Uterus (tissue), 4 donors: ENCODE measurements around the gene TSPO. TPM values are rescaled to one million over a fixed set of nuclear protein-coding genes. Genes with fewer than 3 reads are reported as not detected.

Source experiments
- DNase-seq, 2 donors: peaks; one replicate each; pipeline ENCODE4 v3.0.0-alpha.2; 2019 to 2020
- H3K27ac ChIP-seq, 2 donors: fragments of 200-600 bp; sonication (generic); 1 replicate in 1 of 2; 2 replicates in 1 of 2; pipeline ENCODE4 v1.5.1; 2016 to 2018
- H3K27me3 ChIP-seq, 2 donors: fragments of 200-600 bp; sonication (generic); one replicate each; pipeline ENCODE4 v1.5.1; 2018 to 2019; ENCODE audit warnings: control low read depth in 1 of 2
- H3K36me3 ChIP-seq, 2 donors: fragments of 200-600 bp; sonication (generic); one replicate each; pipeline ENCODE4 v1.5.1; 2019; ENCODE audit warnings: control low read depth in 1 of 2
- H3K4me1 ChIP-seq, 2 donors: fragments of 200-600 bp; sonication (generic); one replicate each; pipeline ENCODE4 v1.5.1; 2018 to 2019; ENCODE audit warnings: control low read depth in 1 of 2
- H3K4me3 ChIP-seq, 2 donors: fragments of 200-600 bp; sonication (generic); 1 replicate in 1 of 2; 2 replicates in 1 of 2; pipeline ENCODE4 v1.5.1; 2018 to 2019; ENCODE audit warnings: mild to moderate bottlenecking in 1 of 2
- H3K9me3 ChIP-seq, 2 donors: fragments of 200-600 bp; sonication (generic); one replicate each; pipeline ENCODE4 v1.5.1; 2019; ENCODE audit warnings: control low read depth in 1 of 2
- CTCF ChIP-seq, 4 experiments: fragments of 200-600 bp in 2 of 4; fragments of 450-650 bp in 2 of 4; sonication (generic) in 2 of 4; IDR thresholded peaks; one replicate each; pipeline ENCODE4 v1.5.1; 2016 to 2019; ENCODE audit warnings: antibody characterized with exemption in 4 of 4, mild to moderate bottlenecking in 2 of 4, moderate library complexity in 1 of 4
- POLR2A ChIP-seq, 2 donors: fragments of 450-650 bp; IDR thresholded peaks; one replicate each; pipeline ENCODE4 v1.6.1; 2016; ENCODE audit warnings: antibody characterized with exemption in 2 of 2, mild to moderate bottlenecking in 1 of 2, moderate library complexity in 1 of 2
- intact Hi-C: fragments of 100-400 bp; cut with DNase I; formaldehyde crosslinking; loops from one replicate; pipeline ENCODE4 v1.15.1; 2023; ENCODE audit warnings: low total_unique reads
- total RNA-seq, 4 donors: library from RNA; depleted of rRNA in 3 of 4; stranded (reverse); fragments of >200 nt in 3 of 4; gene quantifications; one replicate each; pipeline versions ENCODE4 v1.1.0 to v1.2.4, GENCODE V29; 2014 to 2023
- donor health status: DM: yes; HTN: yes; CAD: no.

The TSPO gene
- total RNA-seq, 4 donors from 2014 or later = 73.7 to 267 (median 148) TPM

GRCh38 chr22:43198126-43198525, 46.8 kb downstream of the TSPO start:
- Histone ChIP-seq H3K9me3 (no peaks in the 10 kb centered on the region), H3K36me3 (no peaks in the 10 kb centered on the region), H3K27ac (no peak overlapping the region), H3K4me3 (no peak overlapping the region), H3K27me3 (no peaks in the 10 kb centered on the region), H3K4me1 (no peaks in the 10 kb centered on the region)
- no peak for TF ChIP-seq POLR2A (IDR thresholded peaks at IDR 0.05)
- TF ChIP-seq CTCF (IDR thresholded peaks at IDR 0.05) = no peak
- DNase-seq = no peak
- intact Hi-C loops = no loop called here

DNA sequence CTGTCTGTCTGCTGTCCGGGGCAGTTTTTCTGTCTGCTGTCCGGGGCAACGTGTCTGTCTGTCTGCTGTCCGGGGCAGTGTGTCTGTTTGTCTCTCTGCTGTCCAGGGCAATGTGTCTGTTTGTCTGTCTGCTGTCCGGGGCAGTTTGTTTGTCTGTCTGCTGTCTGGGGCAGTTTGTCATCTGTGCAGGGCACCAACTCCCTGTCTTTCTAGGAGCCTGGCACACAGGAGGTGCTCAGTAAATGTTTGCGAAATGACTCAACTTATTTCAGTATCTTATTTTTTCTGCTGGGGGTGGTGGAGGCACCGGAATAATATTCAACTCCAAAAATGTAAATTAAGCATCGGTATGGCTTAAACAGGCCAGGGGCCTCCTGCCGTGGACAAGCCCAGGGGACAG, 47.6 kb downstream of the TSPO start:
- no peak for TF ChIP-seq POLR2A (IDR thresholded peaks at IDR 0.05)
- no peak for TF ChIP-seq CTCF (IDR thresholded peaks at IDR 0.05)
- H3K36me3 ChIP-seq = no peaks in the 10 kb centered on the region
- H3K4me3 ChIP-seq = no peak overlapping the region
- no peak for DNase-seq
- H3K4me1 ChIP-seq = no peaks in the 10 kb centered on the region
- no peaks in the 10 kb centered on the region for H3K27me3 ChIP-seq
- H3K9me3 ChIP-seq = no peaks in the 10 kb centered on the region
- intact Hi-C loops = no loop called here
- H3K27ac ChIP-seq = no peak overlapping the region

DNA sequence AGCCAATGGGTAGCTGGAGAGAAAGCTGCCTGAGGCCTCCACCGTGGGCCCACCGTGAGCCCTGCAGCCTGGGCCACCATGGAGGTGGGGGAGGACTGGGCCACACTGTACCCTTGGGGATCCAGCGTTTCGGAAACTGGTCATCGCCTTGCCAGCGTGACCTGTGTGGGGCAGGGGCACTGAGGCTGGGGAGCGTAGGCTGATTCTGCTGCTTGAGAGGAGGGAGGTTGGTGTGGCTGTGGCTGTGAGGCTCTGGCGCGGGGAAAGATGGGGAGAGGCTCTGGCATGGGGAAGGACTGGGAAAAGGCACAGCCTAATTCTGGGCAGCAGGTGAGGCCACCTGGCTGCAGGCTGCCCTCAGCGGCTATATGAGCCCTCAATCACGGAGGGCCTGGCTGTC, 48.2 kb downstream of the TSPO start:
- Histone ChIP-seq H3K4me1 (no peaks in the 10 kb centered on the region), H3K36me3 (no peaks in the 10 kb centered on the region), H3K27me3 (no peaks in the 10 kb centered on the region), H3K9me3 (no peaks in the 10 kb centered on the region), H3K27ac (no peak overlapping the region), H3K4me3 (no peak overlapping the region)
- TF ChIP-seq POLR2A (IDR thresholded peaks at IDR 0.05) (no peak), CTCF (IDR thresholded peaks at IDR 0.05) (no peak)
- no peak for DNase-seq
- intact Hi-C loops = no loop called here

DNA sequence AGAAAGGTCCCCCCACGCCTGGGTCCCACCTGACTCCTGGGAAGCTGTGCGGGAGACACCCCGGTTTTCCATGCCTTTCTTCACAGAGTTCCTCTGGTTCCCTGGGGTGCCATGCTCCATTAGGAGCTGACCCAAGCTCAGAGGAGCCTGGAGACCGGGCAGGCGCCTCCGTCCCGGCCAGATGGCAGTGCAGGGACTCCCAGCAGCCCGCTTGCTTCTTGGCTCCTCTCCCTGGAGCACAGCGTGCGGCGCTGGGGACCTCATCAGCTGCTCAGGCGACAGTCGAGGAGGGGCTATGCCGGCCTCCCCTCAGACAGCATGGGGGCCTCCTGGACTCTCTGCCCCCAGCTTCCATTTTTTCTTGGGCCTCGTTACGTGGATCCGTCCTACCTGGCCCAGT, 48.7 kb downstream of the TSPO start:
- Histone ChIP-seq H3K36me3 (no peaks in the 10 kb centered on the region), H3K4me3 (no peak overlapping the region), H3K27me3 (no peaks in the 10 kb centered on the region), H3K9me3 (no peaks in the 10 kb centered on the region), H3K27ac (no peak overlapping the region), H3K4me1 (no peaks in the 10 kb centered on the region)
- DNase-seq = no peak
- intact Hi-C loops = loop anchor here (10.0 kb wide), 1 partner anchor 65 kb away; no protein-coding TSS in a partner anchor
- TF ChIP-seq CTCF (IDR thresholded peaks at IDR 0.05) = no peak
- TF ChIP-seq POLR2A (IDR thresholded peaks at IDR 0.05) = no peak

DNA sequence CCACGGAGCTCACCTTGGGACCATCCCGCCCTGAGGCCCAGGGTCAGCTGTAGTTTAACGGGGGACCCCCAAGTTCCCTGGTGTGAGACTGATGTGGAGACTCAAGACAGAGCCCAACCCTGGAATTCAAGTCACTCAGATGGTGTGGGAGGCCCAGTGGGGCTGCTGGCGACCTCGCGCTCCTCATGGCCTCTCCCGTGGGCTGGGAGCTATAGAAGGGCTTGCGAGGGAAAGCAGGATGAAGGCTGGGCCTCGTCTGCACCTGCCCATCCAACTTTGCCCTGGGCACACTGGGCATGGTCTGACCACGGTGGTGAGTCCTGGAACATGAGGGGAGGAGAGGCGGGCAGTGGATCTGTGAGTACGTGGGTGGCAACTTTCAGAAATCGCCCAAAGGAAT, 49.2 kb downstream of the TSPO start:
- Histone ChIP-seq H3K9me3 (no peaks in the 10 kb centered on the region), H3K4me1 (no peaks in the 10 kb centered on the region), H3K4me3 (no peak overlapping the region), H3K36me3 (no peaks in the 10 kb centered on the region), H3K27me3 (no peaks in the 10 kb centered on the region), H3K27ac (no peak overlapping the region)
- intact Hi-C loops = loop anchor here (10.0 kb wide), 1 partner anchor 64 kb away; no protein-coding TSS in a partner anchor
- no peak for TF ChIP-seq CTCF (IDR thresholded peaks at IDR 0.05)
- TF ChIP-seq POLR2A (IDR thresholded peaks at IDR 0.05) = no peak
- DNase-seq = no peak
